HepG2 (cell line): ENCODE results near the gene SERPINB1. TPM values are rescaled to one million over a fixed set of nuclear protein-coding genes. Genes with fewer than 3 reads are reported as not detected.

Source experiments
- ATAC-seq: fragments of 200-7000 bp; cut with Tn5 transposase; 3 replicates; pipeline ENCODE4 v1.9.1; 2020; ENCODE audit warnings: mild to moderate bottlenecking, moderate library complexity
- BruUV-seq: library from RNA; stranded (reverse); fragments of 400-500 nt; replicated peaks from 2 replicates; lab custom pipeline; 2021; lab: Mats Ljungman, UMichigan
- CTCF ChIA-PET: fragments of 300-600 bp; formaldehyde crosslinking; extraction: SDS; loops from one replicate; lab custom pipeline; 2021; ENCODE audit warnings: low total read pairs, inconsistent platforms, low intra/inter-chr PET ratio; lab: Yijun Ruan, JAX
- POLR2A ChIA-PET: fragments of 350-600 bp; sonication (Branson Sonifier 250); formaldehyde crosslinking; loops from one replicate; lab custom pipeline; 2020; ENCODE audit warnings: antibody characterized with exemption, inconsistent platforms; lab: Yijun Ruan, JAX
- DNase-seq: peaks from one replicate; pipeline ENCODE4 v3.0.0-alpha.2; 2015; ENCODE audit warnings: low spot score
- FAIRE-seq: peaks from 3 replicates; lab custom pipeline; 2011; peaks lifted over from hg19 to GRCh38; lab: Jason Lieb, UNC
- H2AFZ ChIP-seq: one replicate; pipeline ENCODE4 v1.6.1; 2011; ENCODE audit warnings: low read length, inconsistent platforms
- H3K27ac ChIP-seq: fragments of 300-600 bp; 3 replicates; pipeline ENCODE4 v1.8.0; 2011; ENCODE audit warnings: mixed run types, mild to moderate bottlenecking, mixed read lengths, low read length, inconsistent platforms; ENCODE audit not compliant: insufficient read depth; ENCODE audit errors: extremely low read length
- H3K27me3 ChIP-seq, 2 experiments: fragments of 200-600 bp in 1 of 2; 2 replicates in 1 of 2; 3 replicates in 1 of 2; pipeline versions ENCODE4 v1.6.0 to v1.8.0; 2011; ENCODE audit warnings: low read length in 2 of 2, mild to moderate bottlenecking in 2 of 2, moderate library complexity in 2 of 2, inconsistent platforms in 1 of 2; ENCODE audit not compliant: insufficient read depth in 2 of 2, control insufficient read depth in 1 of 2
- H3K36me3 ChIP-seq, 2 experiments: fragments of 200-600 bp in 1 of 2; replicated peaks in 1 of 2; 2 replicates in 1 of 2; 3 replicates in 1 of 2; pipeline versions ENCODE4 v1.5.1 to v1.8.0; 2011; ENCODE audit warnings: low read length in 2 of 2, inconsistent platforms in 1 of 2; ENCODE audit not compliant: insufficient read depth in 2 of 2, control insufficient read depth in 1 of 2
- H3K4me1 ChIP-seq: 2 replicates; pipeline ENCODE4 v1.5.1; 2012; ENCODE audit warnings: low read length, inconsistent platforms; ENCODE audit not compliant: insufficient read depth
- H3K4me2 ChIP-seq: 2 replicates; pipeline ENCODE4 v1.6.0; 2011; ENCODE audit warnings: low read depth, low read length, inconsistent platforms
- H3K4me3 ChIP-seq, 3 experiments: fragments of 200-600 bp in 1 of 3; sonication (generic), shearing (Covaris generic) in 1 of 3; replicated peaks in 1 of 3; 2 replicates each; pipeline ENCODE4 v1.5.1; 2011 to 2016; ENCODE audit warnings: low read length in 3 of 3, inconsistent platforms in 2 of 3, low read depth in 2 of 3, mild to moderate bottlenecking in 2 of 3, control low read depth in 1 of 3, mixed read lengths in 1 of 3; ENCODE audit not compliant: insufficient read depth in 1 of 3
- H3K79me2 ChIP-seq: one replicate; pipeline ENCODE4 v1.6.1; 2011; ENCODE audit warnings: low read length, inconsistent platforms; ENCODE audit not compliant: insufficient read depth
- H3K9ac ChIP-seq: 2 replicates; pipeline ENCODE4 v1.6.0; 2011; ENCODE audit warnings: mild to moderate bottlenecking, low read depth, low read length, inconsistent platforms; ENCODE audit not compliant: insufficient read depth
- H3K9me3 ChIP-seq: 2 replicates; pipeline ENCODE4 v1.5.1; 2012; ENCODE audit warnings: mild to moderate bottlenecking, low read length
- H4K20me1 ChIP-seq: 2 replicates; pipeline ENCODE4 v1.6.0; 2011; ENCODE audit warnings: inconsistent platforms, mild to moderate bottlenecking, low read length, moderate library complexity; ENCODE audit not compliant: insufficient read depth
- ARNT2 ChIP-seq: sonication (generic); formaldehyde crosslinking; IDR thresholded peaks from 2 replicates; pipeline ENCODE4 v1.8.0; 2022; ENCODE audit warnings: mild to moderate bottlenecking, low read depth, missing genetic modification reagents, moderate library complexity
- CEBPB ChIP-seq: IDR thresholded peaks from 2 replicates; pipeline ENCODE4 v1.6.1; 2011; ENCODE audit warnings: low read depth, low read length, improper control_type of control experiment, borderline replicate concordance
- CENPT ChIP-seq: sonication (generic); formaldehyde crosslinking; IDR thresholded peaks from 2 replicates; pipeline ENCODE4 v1.8.0; 2022; ENCODE audit warnings: low read depth, mild to moderate bottlenecking, moderate library complexity, missing genetic modification reagents
- FOSL2 ChIP-seq: sonication (generic); formaldehyde crosslinking; IDR thresholded peaks from 2 replicates; pipeline ENCODE4 v1.4.0; 2020; ENCODE audit warnings: missing genetic modification reagents
- HMGA1 ChIP-seq: sonication (generic); formaldehyde crosslinking; conservative IDR thresholded peaks from 2 replicates; pipeline ENCODE4 v1.4.0; 2020; ENCODE audit warnings: missing genetic modification reagents
- KDM1A ChIP-seq: IDR thresholded peaks from 2 replicates; pipeline ENCODE4 v1.6.1; 2016; ENCODE audit warnings: missing compliant biosample characterization
- KDM2A ChIP-seq: sonication (generic); formaldehyde crosslinking; IDR thresholded peaks from 2 replicates; pipeline ENCODE4 v1.4.0; 2020; ENCODE audit warnings: low read depth, missing genetic modification reagents, borderline replicate concordance
- KDM3A ChIP-seq: IDR thresholded peaks from 2 replicates; pipeline ENCODE4 v1.6.1; 2018; ENCODE audit warnings: low read depth, missing compliant biosample characterization
- LCORL ChIP-seq, 2 experiments: fragments of 450-650 bp in 1 of 2; sonication (generic) in 1 of 2; formaldehyde crosslinking in 1 of 2; IDR thresholded peaks; 2 replicates each; pipeline versions ENCODE4 v1.5.0 to v1.6.1; 2017 to 2020; ENCODE audit warnings: antibody characterized with exemption in 1 of 2, missing genetic modification reagents in 1 of 2
- NONO ChIP-seq, 2 experiments: fragments of 450-650 bp in 1 of 2; sonication (generic) in 1 of 2; formaldehyde crosslinking in 1 of 2; IDR thresholded peaks in 1 of 2; conservative IDR thresholded peaks in 1 of 2; 2 replicates each; pipeline versions ENCODE4 v1.6.1 to v1.8.0; 2017 to 2022; ENCODE audit warnings: mild to moderate bottlenecking in 1 of 2, missing genetic modification reagents in 1 of 2, moderate library complexity in 1 of 2
- NR2F6 ChIP-seq, 2 experiments: IDR thresholded peaks; 2 replicates each; pipeline ENCODE4 v1.6.1; 2016; ENCODE audit warnings: antibody characterized with exemption in 1 of 2, mild to moderate bottlenecking in 1 of 2
- PCBP2 ChIP-seq: fragments of 200-400 bp; formaldehyde crosslinking; optimal IDR thresholded peaks from 2 replicates; pipeline ENCODE3; 2018; ENCODE audit warnings: low read length, low read depth; ENCODE audit not compliant: poor library complexity, severe bottlenecking
- SP5 ChIP-seq: IDR thresholded peaks from 2 replicates; pipeline ENCODE4 v1.6.1; 2016; ENCODE audit warnings: low read depth, borderline replicate concordance
- STAG1 ChIP-seq: sonication (generic); formaldehyde crosslinking; IDR thresholded peaks from 2 replicates; pipeline ENCODE4 v1.4.0; 2020; ENCODE audit warnings: missing genetic modification reagents
- ZFX ChIP-seq: sonication (generic); formaldehyde crosslinking; IDR thresholded peaks from 2 replicates; pipeline ENCODE4 v1.4.0; 2020; ENCODE audit warnings: mild to moderate bottlenecking, low read depth, missing genetic modification reagents, moderate library complexity
- ZNF883 ChIP-seq: sonication (generic); formaldehyde crosslinking; IDR thresholded peaks from 2 replicates; pipeline ENCODE4 v1.5.1; 2020; ENCODE audit warnings: mild to moderate bottlenecking, missing genetic modification reagents; ENCODE audit errors: not compliant biosample characterization
- ZSCAN21 ChIP-seq: sonication (generic); formaldehyde crosslinking; IDR thresholded peaks from 2 replicates; pipeline ENCODE4 v1.8.0; 2022; ENCODE audit warnings: mild to moderate bottlenecking, missing genetic modification reagents, moderate library complexity, borderline replicate concordance
- WGBS: methylation state at CpG from one replicate; pipeline ENCODE4 v1.1.6; 2017; ENCODE audit warnings: low lambda C conversion rate; 5-methylcytosine and 5-hydroxymethylcytosine counted together
- in situ Hi-C: cut with HindIII; loops from 2 replicates; pipeline ENCODE4 v1.10.0; 2017; ENCODE audit warnings: low pct_unique_long_range_greater_than_20kb; ENCODE audit not compliant: extremely low pct_ligation_motif_present
- intact Hi-C: fragments of 100-400 bp; cut with micrococcal nuclease; formaldehyde crosslinking; loops from one replicate; pipeline ENCODE4 v1.10.0; 2022; ENCODE audit not compliant: unreplicated experiment
- polyA plus RNA-seq, 8 experiments: library from polyadenylated mRNA; depleted of rRNA in 3 of 8; stranded (reverse) in 7 of 8; unstranded in 1 of 8; fragments of >200 nt; fragmentation: Illumina TruSeq in 4 of 8; extraction: Trizol in 4 of 8; gene quantifications; 2 replicates each; pipeline versions ENCODE4 v1.2.1 to v1.2.3, GENCODE V29; 2011 to 2016; ENCODE audit warnings: low read depth in 4 of 8, missing spikeins in 1 of 8, mixed read lengths in 1 of 8; ENCODE audit not compliant: insufficient read depth in 1 of 8
- total RNA-seq, 5 experiments: library from RNA; depleted of rRNA; stranded (reverse); fragments of >200 nt; fragmentation: Illumina TruSeq; extraction: Trizol; gene quantifications; 2 replicates each; pipeline ENCODE4 v1.2.3, GENCODE V29; 2016; ENCODE audit warnings: low read depth in 1 of 5
- TF ChIP-seq, protein P1 (sequence below): sonication (generic); formaldehyde crosslinking; IDR thresholded peaks from 2 replicates; pipeline ENCODE4 v1.4.0; 2020; ENCODE audit warnings: missing genetic modification reagents
- TF ChIP-seq, protein P2 (sequence below): sonication (generic); formaldehyde crosslinking; IDR thresholded peaks from 2 replicates; pipeline ENCODE4 v1.4.0; 2020; ENCODE audit warnings: missing genetic modification reagents

Gene SERPINB1
- total and polyA plus RNA-seq, 2 of the 13 experiments (the other 11 are each of a cell fraction or from before 2014, with no cell fraction given) = 41.4 to 60.5 TPM

DNA sequence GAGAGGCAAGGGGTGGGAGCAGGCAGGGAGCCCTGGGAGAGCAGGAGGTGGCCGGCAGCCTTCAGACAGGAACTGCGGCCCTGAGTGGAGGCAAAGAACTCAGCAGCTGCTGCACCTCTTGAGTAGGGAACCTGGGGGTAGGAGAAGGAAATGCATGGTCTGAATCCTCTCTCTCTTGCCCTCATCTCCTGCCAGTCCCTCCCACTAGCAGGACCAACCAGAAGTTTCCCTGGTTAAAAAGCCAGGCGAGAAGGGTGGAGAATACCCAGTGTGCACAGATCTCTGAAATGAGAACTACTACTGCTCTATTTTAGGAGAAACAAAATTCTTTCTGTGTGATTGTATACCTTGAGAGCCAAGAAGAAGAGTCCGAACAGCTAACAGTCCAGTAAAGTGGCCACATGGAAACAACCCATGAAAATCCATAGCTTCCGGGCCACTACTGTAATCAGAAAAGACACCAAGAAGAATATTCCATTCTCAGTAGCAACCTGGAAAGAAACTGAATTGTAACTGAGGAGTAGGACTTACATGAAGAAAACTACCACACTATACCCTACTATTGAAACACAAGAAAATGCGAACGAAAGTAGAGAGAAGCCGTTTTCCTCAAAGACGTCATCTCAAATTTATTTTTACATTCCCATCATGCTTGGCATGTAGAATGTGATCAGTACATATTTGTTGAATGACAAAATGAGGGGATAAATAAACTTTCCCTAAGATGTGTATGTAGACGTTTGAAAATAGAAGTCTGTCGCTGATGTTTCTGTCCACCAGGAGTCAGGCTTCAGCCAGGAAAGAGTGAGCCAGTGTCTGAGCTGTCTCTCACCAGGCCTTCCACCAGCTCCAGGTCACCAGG lies 50.8 kb downstream of the SERPINB1 start:
- Histone ChIP-seq H3K9me3 (no peaks in the 10 kb centered on the region), H3K36me3 (peaks cover 3 to 14% of the 10 kb centered on the region in 2 experiments; a peak in 4 of 5 replicates), H3K4me2 (no peak overlapping the region), H3K27ac (no peak overlapping the region), H4K20me1 (no peaks in the 10 kb centered on the region; the same call in 1 of the 2 replicates), H3K4me3 (no peak overlapping the region), H3K79me2 (no peaks in the 10 kb centered on the region), H2AFZ (no peak overlapping the region), H3K9ac (no peak overlapping the region), H3K27me3 (no peaks in the 10 kb centered on the region), H3K4me1 (peaks cover 9% of the 10 kb centered on the region; the same call in 1 of the 2 replicates)
- ChIA-PET CTCF (interaction anchor here (1.4 to 3.3 kb wide), 6 partner anchors 51 to 198 kb away, joined by 7 to 57 read pairs (median 12); partner anchors contain the start of gene SERPINB1), POLR2A (interaction anchor here (0.6 to 2.2 kb wide), 12 partner anchors 25 to 1465 kb away, joined by 3 to 68 read pairs (median 3); partner anchors contain the start of genes SERPINB1, SERPINB9 and WRNIP1)
- WGBS = 63% methylated on average over 11 of the region's 11 CpGs
- in situ Hi-C loops (loop anchor here (5.0 kb wide), 1 partner anchor 121 kb away; no protein-coding TSS in a partner anchor), intact Hi-C loops (loop anchor here (1.0 to 2.0 kb wide), 7 partner anchors 50 to 197 kb away; partner anchors contain the start of gene SERPINB1)
- ATAC-seq (peak; percentile 94), FAIRE-seq (peak; percentile 96), DNase-seq (peak; percentile 81)
- BruUV-seq = no TSS peak
- peak; percentile 98 for TF ChIP-seq STAG1
- TF ChIP-seq NONO (IDR thresholded peaks at IDR 0.05) = no peak
- no peak for TF ChIP-seq NONO (CRISPR knock-in tag; conservative IDR thresholded peaks at IDR 0.05)
- TF ChIP-seq NR2F6 (IDR thresholded peaks at IDR 0.05) = no peak
- TF ChIP-seq NR2F6 (CRISPR knock-in tag; IDR thresholded peaks at IDR 0.05) = peak; percentile 69; the same call in 1 of the 2 replicates
- TF ChIP-seq, protein P1, sequence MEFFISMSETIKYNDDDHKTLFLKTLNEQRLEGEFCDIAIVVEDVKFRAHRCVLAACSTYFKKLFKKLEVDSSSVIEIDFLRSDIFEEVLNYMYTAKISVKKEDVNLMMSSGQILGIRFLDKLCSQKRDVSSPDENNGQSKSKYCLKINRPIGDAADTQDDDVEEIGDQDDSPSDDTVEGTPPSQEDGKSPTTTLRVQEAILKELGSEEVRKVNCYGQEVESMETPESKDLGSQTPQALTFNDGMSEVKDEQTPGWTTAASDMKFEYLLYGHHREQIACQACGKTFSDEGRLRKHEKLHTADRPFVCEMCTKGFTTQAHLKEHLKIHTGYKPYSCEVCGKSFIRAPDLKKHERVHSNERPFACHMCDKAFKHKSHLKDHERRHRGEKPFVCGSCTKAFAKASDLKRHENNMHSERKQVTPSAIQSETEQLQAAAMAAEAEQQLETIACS = no peak
- peak; percentile 63 for TF ChIP-seq FOSL2 (CRISPR knock-in tag)
- no peak for TF ChIP-seq LCORL (IDR thresholded peaks at IDR 0.05)
- TF ChIP-seq LCORL (CRISPR knock-in tag; IDR thresholded peaks at IDR 0.05) = 0 out of 2 replicates have a peak, but pooled peaks have one; percentile 41
- TF ChIP-seq ZFX (CRISPR knock-in tag) = peak; percentile 56
- TF ChIP-seq HMGA1 (CRISPR knock-in tag) = no peak
- no peak for TF ChIP-seq SP5 (CRISPR knock-in tag)
- TF ChIP-seq KDM2A (CRISPR knock-in tag) = peak; percentile 65; the same call in 1 of the 2 replicates
- TF ChIP-seq ZNF883 = no peak
- TF ChIP-seq PCBP2 = no peak
- TF ChIP-seq, protein P2, sequence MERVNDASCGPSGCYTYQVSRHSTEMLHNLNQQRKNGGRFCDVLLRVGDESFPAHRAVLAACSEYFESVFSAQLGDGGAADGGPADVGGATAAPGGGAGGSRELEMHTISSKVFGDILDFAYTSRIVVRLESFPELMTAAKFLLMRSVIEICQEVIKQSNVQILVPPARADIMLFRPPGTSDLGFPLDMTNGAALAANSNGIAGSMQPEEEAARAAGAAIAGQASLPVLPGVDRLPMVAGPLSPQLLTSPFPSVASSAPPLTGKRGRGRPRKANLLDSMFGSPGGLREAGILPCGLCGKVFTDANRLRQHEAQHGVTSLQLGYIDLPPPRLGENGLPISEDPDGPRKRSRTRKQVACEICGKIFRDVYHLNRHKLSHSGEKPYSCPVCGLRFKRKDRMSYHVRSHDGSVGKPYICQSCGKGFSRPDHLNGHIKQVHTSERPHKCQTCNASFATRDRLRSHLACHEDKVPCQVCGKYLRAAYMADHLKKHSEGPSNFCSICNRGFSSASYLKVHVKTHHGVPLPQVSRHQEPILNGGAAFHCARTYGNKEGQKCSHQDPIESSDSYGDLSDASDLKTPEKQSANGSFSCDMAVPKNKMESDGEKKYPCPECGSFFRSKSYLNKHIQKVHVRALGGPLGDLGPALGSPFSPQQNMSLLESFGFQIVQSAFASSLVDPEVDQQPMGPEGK (CRISPR knock-in tag) = peak; percentile 34; the same call in 1 of the 2 replicates
- TF ChIP-seq ARNT2 (CRISPR knock-in tag) = no peak
- no peak for TF ChIP-seq KDM3A (CRISPR knock-in tag)
- TF ChIP-seq CEBPB = no peak
- no peak for TF ChIP-seq KDM1A
- no peak for TF ChIP-seq CENPT (CRISPR knock-in tag)
- no peak for TF ChIP-seq ZSCAN21 (CRISPR knock-in tag)
